Measurements from ENCODE around the gene APOBEC4. TPM values are rescaled to one million over a fixed set of nuclear protein-coding genes. Genes with fewer than 3 reads are reported as not detected.

The APOBEC4 gene
- total and polyA plus RNA-seq, 2 of the 8 experiments (the other 6 are each of a cell fraction or from before 2014, with no cell fraction given), result not detected

- Histone ChIP-seq H4K5ac (ENCODE audit: insufficient read length, low read depth, low read length) (no peak overlapping the region), H2BK15ac (ENCODE audit: low read length) (no peak overlapping the region; the same call in 1 of the 2 replicates), H3K79me2 (ENCODE audit: control insufficient read depth in 1 of 2, insufficient read depth in 2 of 2, low read length in 2 of 2) (no peaks in the 10 kb centered on the region), H3K9ac (replicated peaks in 1 of 4; ENCODE audit: extremely low read depth in 1 of 4, low read depth in 3 of 4, low read length in 3 of 4) (no peak overlapping the region), H2BK20ac (ENCODE audit: low read length) (no peak overlapping the region), H3K27me3 (replicated peaks in 1 of 4; ENCODE audit: control insufficient read depth in 3 of 4, extremely low read depth in 1 of 4, insufficient read depth in 3 of 4, low read length in 3 of 4) (peaks cover 0 to 2% (median 0%) of the 10 kb centered on the region in 4 experiments; a peak in 1 of 7 replicates), H2AK5ac (ENCODE audit: low read depth, low read length) (no peak overlapping the region), H4K91ac (replicated peaks; ENCODE audit: insufficient read length, low read length) (no peak overlapping the region), H2AFZ (ENCODE audit: low read length) (no peak overlapping the region), H3K36me3 (ENCODE audit: control insufficient read depth in 2 of 4, insufficient read depth in 4 of 4, low read length in 3 of 4) (no peaks in the 10 kb centered on the region), H3K4me3 (ENCODE audit: extremely low read depth in 1 of 4, insufficient read depth in 2 of 4, low read depth in 3 of 4, low read length in 4 of 4) (no peak overlapping the region), H4K8ac (ENCODE audit: extremely low read depth, insufficient read depth, low read length) (no peak overlapping the region), H3K27ac (ENCODE audit: low read depth, low read length) (no peak overlapping the region), H3K23ac (ENCODE audit: insufficient read length) (no peak overlapping the region), H3K79me1 (ENCODE audit: low read depth, low read length) (no peaks in the 10 kb centered on the region), H3K4me2 (ENCODE audit: insufficient read depth in 1 of 2, low read depth in 2 of 2, low read length in 2 of 2) (no peak overlapping the region), H2BK120ac (replicated peaks; ENCODE audit: low read depth, low read length) (no peak overlapping the region), H3K56ac (replicated peaks; ENCODE audit: insufficient read length, low read depth, low read length) (no peak overlapping the region), H3K14ac (ENCODE audit: insufficient read length) (no peak overlapping the region), H3K9me3 (ENCODE audit: insufficient read depth in 2 of 2, low read depth in 1 of 2, low read length in 1 of 2) (no peaks in the 10 kb centered on the region), H3K23me2 (ENCODE audit: low read depth, low read length) (no peaks in the 10 kb centered on the region; the same call in 1 of the 2 replicates), H3K4me1 (replicated peaks in 1 of 4; ENCODE audit: control insufficient read depth in 3 of 4, insufficient read depth in 4 of 4, low read length in 3 of 4) (no peaks in the 10 kb centered on the region), H3K18ac (ENCODE audit: extremely low read depth, low read length) (no peak overlapping the region), H2BK5ac (ENCODE audit: low read depth, low read length) (no peak overlapping the region), H2BK12ac (ENCODE audit: low read depth, low read length) (no peak overlapping the region), H4K20me1 (replicated peaks in 1 of 2; ENCODE audit: control insufficient read depth in 1 of 2, insufficient read depth in 2 of 2, low read length in 2 of 2) (no peaks in the 10 kb centered on the region), H3K4ac (replicated peaks; ENCODE audit: insufficient read length, low read depth, low read length) (no peak overlapping the region)
- ChIA-PET POLR2A (ENCODE audit: partially characterized antibody) (interaction anchor here (0.8 to 0.9 kb wide), 2 partner anchors 13 to 14 kb away, joined by 3 read pairs; no protein-coding TSS in a partner anchor), CTCF (ENCODE audit: partially characterized antibody) (interaction anchor here (1.1 to 4.4 kb wide), 5 partner anchors 9 to 269 kb away, joined by 3 to 20 read pairs (median 8); no protein-coding TSS in a partner anchor)
- TF ChIP-seq MAX (IDR thresholded peaks at IDR 0.05) (no peak), ASH2L (IDR thresholded peaks at IDR 0.05; ENCODE audit: low read length) (no peak)
- no peak for DNase-seq (ENCODE audit: low read depth in 1 of 2, low spot score in 2 of 2)
- no peak for FAIRE-seq
Observed at GRCh38 chr1:183646776-183647175, 6.3 kb downstream of the APOBEC4 start.
